ENCODE measurements around the gene SLC6A19.

SLC6A19 gene

DNA sequence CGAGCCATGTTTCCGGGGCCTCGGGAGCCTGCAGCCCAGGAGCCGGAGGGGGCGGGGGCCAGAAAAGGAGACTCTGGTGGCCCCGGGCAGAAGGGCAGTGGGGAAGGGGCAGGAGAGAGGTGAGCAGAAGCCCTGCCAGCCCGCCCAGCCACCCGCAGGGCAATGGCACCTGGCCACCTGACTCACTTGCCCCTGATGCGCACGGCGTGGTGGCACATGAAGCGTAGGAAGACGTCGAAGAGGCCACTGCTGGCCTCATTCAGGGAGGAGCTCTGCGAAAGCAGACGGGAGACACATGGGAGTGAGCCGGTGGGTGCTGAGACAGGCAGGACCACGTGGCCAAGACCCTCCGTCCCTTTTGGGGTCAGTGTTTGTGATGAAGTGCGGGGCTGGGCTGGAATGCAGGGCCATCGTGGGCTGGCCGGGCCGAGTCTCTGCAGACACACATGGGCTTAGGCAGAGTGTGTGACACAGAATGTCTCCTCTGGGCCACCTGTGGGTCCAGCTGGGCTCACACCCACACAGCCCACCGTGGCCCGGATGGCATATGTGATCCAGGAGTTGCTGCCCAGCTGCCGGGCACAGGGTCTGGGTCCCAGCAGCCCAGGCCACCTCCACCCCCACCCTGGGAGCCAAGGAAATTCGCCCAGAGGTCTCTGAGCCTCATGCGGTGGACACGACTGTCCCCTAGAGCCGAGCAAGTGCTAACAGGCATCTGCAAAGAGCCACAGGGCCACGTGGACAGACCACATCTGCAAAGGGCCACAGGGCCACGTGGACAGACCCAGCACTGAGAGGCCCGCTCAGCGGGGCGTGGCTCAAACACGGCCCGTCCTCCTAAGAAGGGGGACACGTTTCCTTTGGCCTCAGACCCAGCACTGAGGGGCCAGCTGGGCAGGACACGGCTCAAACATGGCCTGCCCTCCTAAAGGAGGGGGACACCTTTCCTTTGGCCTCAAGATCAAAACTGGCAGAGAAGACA lies 69.8 kb downstream of the SLC6A19 start:
- DNase-seq, result no peak

GRCh38 chr5:1272201-1272600 lies 70.8 kb downstream of the SLC6A19 start:
- no peak for DNase-seq

DNA sequence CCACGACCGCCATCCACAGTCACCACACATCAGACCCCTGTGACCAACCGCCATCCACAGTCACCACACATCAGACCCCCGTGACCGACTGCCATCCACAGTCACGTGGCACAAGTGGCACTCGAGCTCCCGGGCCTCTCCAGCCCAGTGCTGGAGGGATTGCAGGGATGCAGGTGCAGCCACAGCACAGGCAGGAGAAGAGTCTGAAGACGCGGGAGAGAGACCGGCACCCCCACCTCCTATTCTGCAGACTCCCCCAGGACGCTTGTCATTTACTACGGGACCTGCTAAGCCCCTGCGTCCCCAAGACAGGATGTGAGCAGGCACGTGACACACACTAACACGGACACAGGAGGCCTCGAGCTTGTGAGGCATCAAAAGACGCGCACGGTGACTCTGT lies 72.3 kb downstream of the SLC6A19 start:
- no peak for DNase-seq

DNA sequence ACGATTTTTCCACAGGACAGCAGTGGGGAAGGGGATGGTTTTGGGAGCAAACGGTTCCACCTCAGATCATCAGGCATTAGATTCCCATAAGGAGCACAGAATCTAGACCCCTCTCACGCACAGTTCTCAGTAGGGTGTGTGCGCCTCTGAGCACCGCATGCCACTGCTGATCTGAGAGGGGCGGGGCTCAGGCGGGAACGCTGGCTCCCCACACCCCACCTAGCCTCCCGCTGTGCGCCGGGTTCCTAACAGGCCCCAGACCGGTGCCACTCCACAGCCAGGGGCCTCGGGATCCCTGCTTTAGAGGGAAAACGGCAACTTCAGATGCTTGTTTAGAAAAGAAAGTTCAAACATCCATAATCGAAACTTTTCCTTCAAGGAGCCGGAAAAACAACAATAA lies 73.1 kb downstream of the SLC6A19 start:
- DNase-seq, result no peak

All from activated naive CD4-positive, alpha-beta T cell (primary cell).